ENCODE data around the gene SYNDIG1. TPM values are rescaled to one million over a fixed set of nuclear protein-coding genes. Genes with fewer than 3 reads are reported as not detected.

The SYNDIG1 gene
- total and polyA plus RNA-seq, 5 donors from 2014 or later, result not detected

DNA sequence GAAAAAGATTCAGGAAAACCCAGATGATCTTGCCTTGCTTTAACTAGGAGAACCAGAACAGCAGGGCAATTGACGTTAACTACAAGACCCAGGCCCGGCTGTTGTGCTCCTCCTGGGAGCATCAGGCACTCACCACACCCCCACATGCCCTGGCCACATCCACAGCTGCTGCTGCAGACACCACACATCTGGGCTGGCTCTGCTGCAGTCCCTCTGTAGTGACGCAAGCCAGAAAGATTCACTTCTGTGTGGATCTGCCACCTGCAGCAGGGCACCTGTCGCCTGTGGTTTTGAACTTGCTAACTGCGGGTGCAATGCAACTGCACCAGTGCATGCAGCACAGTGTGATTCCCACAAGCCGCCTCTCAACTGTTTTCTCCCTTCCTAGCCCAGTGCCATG lies 228.8 kb downstream of the SYNDIG1 start:
- no peaks in the 10 kb centered on the region for H3K27me3 ChIP-seq (ENCODE audit: control insufficient read depth, insufficient read depth, low read length)
- no peak for DNase-seq
- Mint-ChIP-seq H3K9me3 (no peaks in the 10 kb centered on the region), H3K4me3 (no peak overlapping the region), H3K27me3 (peaks cover 5% of the 10 kb centered on the region), H3K36me3 (no peaks in the 10 kb centered on the region), H3K27ac (no peak overlapping the region), H3K4me1 (no peaks in the 10 kb centered on the region)
- H3K27ac ChIP-seq (ENCODE audit: insufficient read depth, low read length, poor library complexity, severe bottlenecking), result no peak overlapping the region
- no peaks in the 10 kb centered on the region for H3K36me3 ChIP-seq (ENCODE audit: control insufficient read depth, insufficient read depth, low read length)
- ATAC-seq (ENCODE audit: low read depth in 2 of 2), result no peak
- no peaks in the 10 kb centered on the region for H3K4me1 ChIP-seq (ENCODE audit: control insufficient read depth, insufficient read depth, low read length, poor library complexity, severe bottlenecking)
- no peak overlapping the region for H3K4me3 ChIP-seq (ENCODE audit: low read depth, low read length)
- no peaks in the 10 kb centered on the region for H3K9me3 ChIP-seq (ENCODE audit: control insufficient read depth in 2 of 2, low read length in 2 of 2)

DNA sequence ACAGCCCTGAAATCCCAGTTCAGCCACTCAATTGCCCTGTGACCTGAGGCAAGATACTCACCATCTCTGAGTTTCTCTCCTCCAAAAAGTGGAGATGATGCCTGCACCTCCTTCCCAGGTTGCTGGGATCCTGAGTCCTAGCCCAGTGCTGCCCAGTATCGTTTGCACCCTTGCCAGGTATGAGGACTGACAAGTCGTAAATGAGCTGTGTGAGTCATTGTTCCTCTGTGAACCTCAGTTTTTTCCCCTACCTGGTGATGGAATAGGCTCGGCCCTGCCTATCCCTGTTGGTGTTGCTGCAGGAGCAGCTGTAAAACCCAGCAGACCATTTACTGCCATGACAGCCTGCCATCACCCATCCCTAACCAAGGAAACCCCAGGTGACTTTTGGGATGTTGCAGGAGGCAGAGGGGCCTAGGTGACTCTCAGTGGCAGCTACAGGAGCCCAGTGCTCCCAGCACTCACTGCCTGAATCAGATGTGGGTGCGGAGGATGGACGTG lies 229.3 kb downstream of the SYNDIG1 start:
- no peak overlapping the region for H3K4me3 Mint-ChIP-seq
- Histone ChIP-seq H3K9me3 (ENCODE audit: control insufficient read depth in 2 of 2, low read length in 2 of 2) (no peaks in the 10 kb centered on the region), H3K4me1 (ENCODE audit: control insufficient read depth, insufficient read depth, low read length, poor library complexity, severe bottlenecking) (no peaks in the 10 kb centered on the region), H3K27ac (ENCODE audit: insufficient read depth, low read length, poor library complexity, severe bottlenecking) (no peak overlapping the region), H3K4me3 (ENCODE audit: low read depth, low read length) (no peak overlapping the region), H3K36me3 (ENCODE audit: control insufficient read depth, insufficient read depth, low read length) (no peaks in the 10 kb centered on the region), H3K27me3 (ENCODE audit: control insufficient read depth, insufficient read depth, low read length) (no peaks in the 10 kb centered on the region)
- peaks cover 5% of the 10 kb centered on the region for H3K27me3 Mint-ChIP-seq
- no peak for ATAC-seq (ENCODE audit: low read depth in 2 of 2)
- H3K4me1 Mint-ChIP-seq, result no peaks in the 10 kb centered on the region
- no peak for DNase-seq
- H3K36me3 Mint-ChIP-seq, result no peaks in the 10 kb centered on the region
- H3K27ac Mint-ChIP-seq, result no peak overlapping the region
- no peaks in the 10 kb centered on the region for H3K9me3 Mint-ChIP-seq

DNA sequence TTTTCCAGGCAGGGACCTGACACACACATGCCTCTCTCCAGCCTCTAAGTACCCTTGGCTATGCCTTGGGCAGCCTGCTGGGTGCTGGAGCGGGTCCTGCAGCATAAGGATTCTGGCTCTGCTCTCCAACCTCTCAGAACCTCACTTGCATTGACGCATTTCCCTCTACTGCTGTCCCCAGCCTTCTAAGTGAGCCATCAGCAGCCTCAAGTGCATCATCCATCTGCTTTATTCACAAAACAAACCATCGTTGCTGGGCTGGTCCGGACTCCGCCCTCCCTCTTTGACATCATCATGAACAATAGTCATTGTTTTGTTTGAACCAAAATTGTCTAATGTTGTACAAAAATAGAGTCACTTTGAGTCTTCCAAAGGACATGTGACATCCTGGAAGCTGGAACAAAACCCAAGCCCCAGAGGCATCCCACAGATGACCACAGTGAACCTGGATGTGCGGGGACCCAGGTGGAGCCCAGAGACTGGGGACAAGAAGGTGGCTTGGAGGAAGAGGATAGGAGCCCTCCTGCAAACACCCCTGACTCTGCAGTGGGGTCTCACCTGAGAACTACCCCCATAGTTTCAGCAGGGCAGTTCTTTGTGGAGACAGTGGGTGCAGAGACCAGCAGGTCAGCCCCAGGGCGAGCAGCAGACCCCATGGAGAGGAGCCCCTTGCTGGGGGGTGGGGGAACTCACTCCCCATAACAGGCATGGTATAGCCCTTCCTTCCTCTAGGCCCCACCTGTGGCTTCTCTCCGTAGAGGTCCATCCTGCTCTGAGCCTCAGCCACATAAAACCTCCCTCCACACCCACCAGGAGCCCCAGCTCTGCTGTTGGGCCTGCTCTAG lies 230.1 kb downstream of the SYNDIG1 start:
- Mint-ChIP-seq H3K4me3 (no peak overlapping the region), H3K9me3 (no peaks in the 10 kb centered on the region), H3K4me1 (no peaks in the 10 kb centered on the region), H3K36me3 (no peaks in the 10 kb centered on the region), H3K27ac (no peak overlapping the region), H3K27me3 (peaks cover 5% of the 10 kb centered on the region)
- Histone ChIP-seq H3K4me3 (ENCODE audit: low read depth, low read length) (no peak overlapping the region), H3K36me3 (ENCODE audit: control insufficient read depth, insufficient read depth, low read length) (no peaks in the 10 kb centered on the region), H3K27ac (ENCODE audit: insufficient read depth, low read length, poor library complexity, severe bottlenecking) (no peak overlapping the region), H3K9me3 (ENCODE audit: control insufficient read depth in 2 of 2, low read length in 2 of 2) (no peaks in the 10 kb centered on the region), H3K4me1 (ENCODE audit: control insufficient read depth, insufficient read depth, low read length, poor library complexity, severe bottlenecking) (no peaks in the 10 kb centered on the region), H3K27me3 (ENCODE audit: control insufficient read depth, insufficient read depth, low read length) (no peaks in the 10 kb centered on the region)
- no peak for ATAC-seq (ENCODE audit: low read depth in 2 of 2)
- DNase-seq, result no peak

DNA sequence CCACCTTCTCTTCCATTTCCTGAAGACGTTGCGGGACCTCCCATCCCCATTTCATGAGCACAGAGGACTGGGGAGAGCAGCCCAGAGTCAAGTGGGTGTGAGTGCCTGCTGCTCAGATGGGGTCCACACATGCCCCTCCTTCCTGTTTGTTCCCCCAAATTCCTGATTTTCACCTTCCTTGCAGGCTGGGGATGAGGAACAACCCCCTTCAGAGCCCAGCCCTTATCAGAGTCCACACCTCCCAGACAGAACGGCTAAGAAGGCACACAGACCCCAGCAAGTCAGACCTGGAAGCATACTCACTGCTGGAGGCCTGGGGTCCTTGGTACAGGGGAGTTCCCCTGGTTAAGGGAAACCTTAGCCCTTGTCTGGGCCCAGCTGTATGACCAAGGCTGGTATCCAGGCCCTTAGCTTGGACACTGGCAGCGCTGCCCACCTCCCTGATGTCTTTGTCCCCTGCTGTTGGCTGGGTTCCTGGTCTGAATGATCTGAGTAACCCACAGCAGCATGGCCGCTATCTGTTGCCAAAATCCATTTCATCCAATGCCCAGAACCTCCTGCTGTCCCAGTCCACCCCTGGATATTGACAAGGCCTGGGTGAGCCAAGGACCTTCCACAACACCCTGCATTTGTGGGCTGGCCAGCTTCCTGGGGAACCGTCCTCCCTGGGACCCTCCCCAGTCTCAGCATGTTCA lies 230.9 kb downstream of the SYNDIG1 start:
- Mint-ChIP-seq H3K27me3 (peaks cover 5% of the 10 kb centered on the region), H3K36me3 (no peaks in the 10 kb centered on the region), H3K4me3 (no peak overlapping the region), H3K9me3 (no peaks in the 10 kb centered on the region), H3K4me1 (no peaks in the 10 kb centered on the region), H3K27ac (no peak overlapping the region)
- DNase-seq (no peak), ATAC-seq (ENCODE audit: low read depth in 2 of 2) (no peak)
- H3K27ac ChIP-seq (ENCODE audit: insufficient read depth, low read length, poor library complexity, severe bottlenecking), result no peak overlapping the region
- no peaks in the 10 kb centered on the region for H3K4me1 ChIP-seq (ENCODE audit: control insufficient read depth, insufficient read depth, low read length, poor library complexity, severe bottlenecking)
- no peaks in the 10 kb centered on the region for H3K36me3 ChIP-seq (ENCODE audit: control insufficient read depth, insufficient read depth, low read length)
- no peak overlapping the region for H3K4me3 ChIP-seq (ENCODE audit: low read depth, low read length)
- H3K27me3 ChIP-seq (ENCODE audit: control insufficient read depth, insufficient read depth, low read length), result no peaks in the 10 kb centered on the region
- H3K9me3 ChIP-seq (ENCODE audit: control insufficient read depth in 2 of 2, low read length in 2 of 2), result no peaks in the 10 kb centered on the region

DNA sequence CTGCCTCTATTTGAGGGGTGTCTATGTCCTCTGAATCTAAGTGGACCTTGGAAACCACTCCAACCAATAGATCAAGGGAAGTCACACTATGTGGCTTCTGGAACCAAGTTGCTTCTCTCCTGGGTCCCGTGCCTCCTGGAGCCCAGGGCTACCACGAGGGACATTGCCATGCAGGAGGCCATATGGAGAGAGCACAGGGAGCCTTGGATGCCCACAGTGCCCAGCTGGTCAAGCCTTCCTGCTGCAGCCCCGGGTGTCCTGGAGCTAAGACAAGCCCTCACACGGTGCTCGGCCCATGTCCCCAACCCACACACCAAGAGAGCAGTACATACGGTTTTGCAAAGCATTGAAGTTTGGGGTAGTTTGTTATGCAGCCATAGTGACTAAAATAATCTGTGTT lies 231.6 kb downstream of the SYNDIG1 start:
- no peak for ATAC-seq (ENCODE audit: low read depth in 2 of 2)
- Mint-ChIP-seq H3K36me3 (no peaks in the 10 kb centered on the region), H3K27me3 (peaks cover 5% of the 10 kb centered on the region), H3K4me3 (no peak overlapping the region), H3K4me1 (no peaks in the 10 kb centered on the region), H3K9me3 (no peaks in the 10 kb centered on the region), H3K27ac (no peak overlapping the region)
- no peaks in the 10 kb centered on the region for H3K9me3 ChIP-seq (ENCODE audit: control insufficient read depth in 2 of 2, low read length in 2 of 2)
- DNase-seq, result no peak
- no peak overlapping the region for H3K4me3 ChIP-seq (ENCODE audit: low read depth, low read length)
- no peaks in the 10 kb centered on the region for H3K36me3 ChIP-seq (ENCODE audit: control insufficient read depth, insufficient read depth, low read length)
- H3K4me1 ChIP-seq (ENCODE audit: control insufficient read depth, insufficient read depth, low read length, poor library complexity, severe bottlenecking), result no peaks in the 10 kb centered on the region
- no peaks in the 10 kb centered on the region for H3K27me3 ChIP-seq (ENCODE audit: control insufficient read depth, insufficient read depth, low read length)
- H3K27ac ChIP-seq (ENCODE audit: insufficient read depth, low read length, poor library complexity, severe bottlenecking), result no peak overlapping the region

DNA sequence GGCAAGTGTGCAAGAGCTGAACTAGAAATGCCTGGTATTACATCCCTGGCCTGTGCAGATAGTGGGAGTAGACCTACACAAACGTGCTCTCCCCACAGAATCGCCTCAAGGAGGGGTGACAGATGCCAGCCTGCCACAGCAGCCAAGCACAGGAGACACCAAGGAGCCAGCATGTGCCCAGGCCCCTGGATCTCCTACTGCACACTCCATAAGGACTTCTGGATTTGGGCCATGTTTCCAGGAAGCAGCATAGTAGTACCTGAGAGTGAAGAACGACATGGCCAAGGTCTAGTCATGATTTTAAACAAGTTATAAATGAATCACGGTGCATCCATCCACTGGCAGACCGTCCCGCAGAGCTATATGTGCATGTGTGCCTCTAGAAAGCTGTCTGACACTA lies 232.2 kb downstream of the SYNDIG1 start:
- peaks cover 5% of the 10 kb centered on the region for H3K27me3 Mint-ChIP-seq
- no peaks in the 10 kb centered on the region for H3K27me3 ChIP-seq (ENCODE audit: control insufficient read depth, insufficient read depth, low read length)
- no peak overlapping the region for H3K4me3 ChIP-seq (ENCODE audit: low read depth, low read length)
- no peaks in the 10 kb centered on the region for H3K36me3 Mint-ChIP-seq
- no peak overlapping the region for H3K27ac Mint-ChIP-seq
- H3K27ac ChIP-seq (ENCODE audit: insufficient read depth, low read length, poor library complexity, severe bottlenecking), result no peak overlapping the region
- no peaks in the 10 kb centered on the region for H3K4me1 ChIP-seq (ENCODE audit: control insufficient read depth, insufficient read depth, low read length, poor library complexity, severe bottlenecking)
- ATAC-seq (ENCODE audit: low read depth in 2 of 2), result no peak
- no peaks in the 10 kb centered on the region for H3K9me3 ChIP-seq (ENCODE audit: control insufficient read depth in 2 of 2, low read length in 2 of 2)
- no peak overlapping the region for H3K4me3 Mint-ChIP-seq
- H3K4me1 Mint-ChIP-seq, result no peaks in the 10 kb centered on the region
- H3K36me3 ChIP-seq (ENCODE audit: control insufficient read depth, insufficient read depth, low read length), result no peaks in the 10 kb centered on the region
- H3K9me3 Mint-ChIP-seq, result no peaks in the 10 kb centered on the region
- no peak for DNase-seq

DNA sequence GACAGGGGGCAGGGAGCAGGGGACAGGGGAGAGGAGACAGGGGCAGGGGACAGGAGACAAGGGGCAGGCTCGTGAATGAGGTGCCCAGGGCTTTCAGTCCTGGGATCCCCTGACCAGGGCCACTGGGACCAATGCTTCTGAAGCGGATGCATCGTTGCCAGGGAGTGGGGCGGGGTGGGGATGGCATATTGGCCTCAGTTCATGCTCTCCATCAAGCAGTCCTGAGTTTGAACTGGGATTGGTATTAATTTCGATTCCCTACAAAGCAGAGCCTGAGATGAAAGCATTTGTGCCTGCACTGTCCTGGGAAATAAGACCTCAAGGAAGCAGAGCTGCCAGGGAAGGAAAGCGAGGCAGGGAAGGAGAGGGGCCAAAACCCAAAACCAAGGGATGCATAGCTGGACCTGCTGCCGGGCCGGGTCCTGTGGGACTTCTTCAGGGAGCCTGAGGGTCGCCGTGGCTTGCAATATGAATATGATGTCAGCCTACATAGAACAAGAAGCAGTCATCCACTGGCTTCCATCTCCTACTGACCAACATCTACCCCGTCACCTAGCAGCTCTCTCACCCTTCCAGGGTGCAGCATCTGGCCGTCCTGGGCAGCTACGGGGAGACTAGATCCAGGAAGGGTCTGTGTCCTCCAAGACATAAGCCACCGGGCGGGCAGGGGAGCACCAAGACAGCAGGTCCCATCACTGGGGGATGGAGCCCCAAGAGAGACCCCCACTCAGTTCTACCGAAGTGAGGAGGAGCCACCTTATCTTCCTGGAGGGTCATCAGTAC lies 233.3 kb downstream of the SYNDIG1 start:
- no peaks in the 10 kb centered on the region for H3K4me1 Mint-ChIP-seq
- H3K36me3 ChIP-seq (ENCODE audit: control insufficient read depth, insufficient read depth, low read length), result no peaks in the 10 kb centered on the region
- H3K9me3 Mint-ChIP-seq, result no peaks in the 10 kb centered on the region
- no peaks in the 10 kb centered on the region for H3K4me1 ChIP-seq (ENCODE audit: control insufficient read depth, insufficient read depth, low read length, poor library complexity, severe bottlenecking)
- H3K27me3 Mint-ChIP-seq, result peaks cover 5% of the 10 kb centered on the region
- no peak for ATAC-seq (ENCODE audit: low read depth in 2 of 2)
- no peak for DNase-seq
- no peak overlapping the region for H3K27ac ChIP-seq (ENCODE audit: insufficient read depth, low read length, poor library complexity, severe bottlenecking)
- no peaks in the 10 kb centered on the region for H3K36me3 Mint-ChIP-seq
- no peak overlapping the region for H3K4me3 Mint-ChIP-seq
- H3K27ac Mint-ChIP-seq, result no peak overlapping the region
- no peak overlapping the region for H3K4me3 ChIP-seq (ENCODE audit: low read depth, low read length)
- H3K27me3 ChIP-seq (ENCODE audit: control insufficient read depth, insufficient read depth, low read length), result no peaks in the 10 kb centered on the region
- H3K9me3 ChIP-seq (ENCODE audit: control insufficient read depth in 2 of 2, low read length in 2 of 2), result no peaks in the 10 kb centered on the region

All from CD4-positive, CD25-positive, alpha-beta regulatory T cell (primary cell).